Nephron (organoid): Measurements from ENCODE around the gene GNB1.
"Not testable (repeated sequence)": the region's sequence is repeated elsewhere in the genome, so short reads cannot be mapped to it uniquely, and the experiment has no call there.

Source experiments
- H3K27ac Mint-ChIP-seq, 3 experiments: 2 replicates each; pipeline ENCODE4 v1.8.0; 2020; ENCODE audit warnings: mixed read lengths in 3 of 3, mild to moderate bottlenecking in 2 of 3, moderate library complexity in 1 of 3
- H3K27me3 Mint-ChIP-seq: 2 replicates; pipeline ENCODE4 v1.8.0; 2021; ENCODE audit warnings: low read depth, mild to moderate bottlenecking, moderate library complexity, mixed read lengths
- H3K36me3 Mint-ChIP-seq: 2 replicates; pipeline ENCODE4 v1.8.0; 2020; ENCODE audit warnings: low read depth, mixed read lengths
- H3K4me1 Mint-ChIP-seq: 2 replicates; pipeline ENCODE4 v1.8.0; 2020; ENCODE audit warnings: mixed read lengths
- H3K4me3 Mint-ChIP-seq, 3 experiments: 2 replicates each; pipeline ENCODE4 v1.8.0; 2020; ENCODE audit warnings: mild to moderate bottlenecking in 3 of 3, mixed read lengths in 3 of 3, moderate library complexity in 2 of 3
- H3K9me3 Mint-ChIP-seq: 2 replicates; pipeline ENCODE4 v1.8.0; 2020; ENCODE audit warnings: mixed read lengths
- CTCF ChIP-seq, 3 experiments: fragments of 200-600 bp; sonication (generic); IDR thresholded peaks; one replicate each; pipeline ENCODE4 v1.5.0; 2021; ENCODE audit warnings: antibody characterized with exemption in 3 of 3; ENCODE audit not compliant: unreplicated experiment in 3 of 3

Gene GNB1

GRCh38 chr1:1891349-1892078, 627 bp upstream of the GNB1 start:
- Mint-ChIP-seq H3K4me1 (peaks cover 40% of the 10 kb centered on the region), H3K36me3 (peaks cover 11% of the 10 kb centered on the region), H3K4me3 (peak overlapping the region; percentile 82 to 90 (median 88)), H3K27ac (peak overlapping the region; percentile 89 to 92 (median 91)), H3K9me3 (no peaks in the 10 kb centered on the region), H3K27me3 (peaks cover 6% of the 10 kb centered on the region)
- TF ChIP-seq CTCF (IDR thresholded peaks at IDR 0.05; ENCODE audit: unreplicated experiment in 3 of 3): no peak

- Mint-ChIP-seq H3K9me3 (no peaks in the 10 kb centered on the region), H3K27me3 (peaks cover 4% of the 10 kb centered on the region), H3K4me3 (peak overlapping the region; percentile 87 to 91 (median 89)), H3K4me1 (peaks cover 42% of the 10 kb centered on the region), H3K36me3 (peaks cover 15% of the 10 kb centered on the region), H3K27ac (peak overlapping the region; percentile 79 to 93 (median 80))
- TF ChIP-seq CTCF (IDR thresholded peaks at IDR 0.05; ENCODE audit: unreplicated experiment in 3 of 3): no peak
These were observed 911 bp downstream of the GNB1 start for GRCh38 chr1:1889847-1890505.

- TF ChIP-seq CTCF (IDR thresholded peaks at IDR 0.05; ENCODE audit: unreplicated experiment in 3 of 3): no peak
- H3K27ac Mint-ChIP-seq: peak overlapping the region; percentile 79 to 93 (median 80)
- peaks cover 15% of the 10 kb centered on the region for H3K36me3 Mint-ChIP-seq
- peak overlapping the region; percentile 87 to 91 (median 89) for H3K4me3 Mint-ChIP-seq
- peaks cover 4% of the 10 kb centered on the region for H3K27me3 Mint-ChIP-seq
- peaks cover 37% of the 10 kb centered on the region for H3K4me1 Mint-ChIP-seq
- no peaks in the 10 kb centered on the region for H3K9me3 Mint-ChIP-seq
These were observed 1.7 kb downstream of the GNB1 start for GRCh38 chr1:1889090-1889750.

- H3K4me3 Mint-ChIP-seq, H3K27me3 Mint-ChIP-seq, H3K9me3 Mint-ChIP-seq: not testable (repeated sequence)
- peaks cover 46% of the 10 kb centered on the region for H3K4me1 Mint-ChIP-seq
- H3K36me3 Mint-ChIP-seq: peaks cover 22% of the 10 kb centered on the region
- H3K27ac Mint-ChIP-seq: peak overlapping the region in 1 of 3 experiments; percentile 46
These were observed 7.0 kb downstream of the GNB1 start for GRCh38 chr1:1883890-1884289.

GRCh38 chr1:1883092-1883873, 7.6 kb downstream of the GNB1 start:
- Mint-ChIP-seq H3K36me3 (peaks cover 26% of the 10 kb centered on the region), H3K9me3 (no peaks in the 10 kb centered on the region), H3K4me1 (peaks cover 49% of the 10 kb centered on the region), H3K27ac (peak overlapping the region in 2 of 3 experiments; percentile 43 to 46), H3K4me3 (no peak overlapping the region), H3K27me3 (no peaks in the 10 kb centered on the region)
- TF ChIP-seq CTCF (IDR thresholded peaks at IDR 0.05; ENCODE audit: unreplicated experiment in 3 of 3): no peak

GRCh38 chr1:1881727-1882126, 9.2 kb downstream of the GNB1 start:
- Mint-ChIP-seq H3K27ac (peak overlapping the region in 1 of 3 experiments; percentile 75), H3K4me3 (peak overlapping the region in 1 of 3 experiments; percentile 30), H3K27me3 (no peaks in the 10 kb centered on the region), H3K36me3 (peaks cover 31% of the 10 kb centered on the region), H3K4me1 (peaks cover 46% of the 10 kb centered on the region), H3K9me3 (no peaks in the 10 kb centered on the region)
- no peak for TF ChIP-seq CTCF (IDR thresholded peaks at IDR 0.05; ENCODE audit: unreplicated experiment in 3 of 3)
